Sigmoid colon (tissue), 4 donors: ENCODE data around the gene ZMIZ1.

ENCODE experiments used
- EP300 ChIP-seq, 4 donors: sonication (generic); formaldehyde crosslinking; IDR thresholded peaks; one replicate each; pipeline ENCODE4 v1.6.1; 2017; ENCODE audit warnings: antibody characterized with exemption in 4 of 4
- POLR2A ChIP-seq, 2 donors: fragments of 450-650 bp; IDR thresholded peaks; one replicate each; pipeline ENCODE4 v1.6.1; 2016; ENCODE audit warnings: antibody characterized with exemption in 2 of 2, mild to moderate bottlenecking in 2 of 2, moderate library complexity in 2 of 2
- POLR2AphosphoS5 ChIP-seq, 4 donors: sonication (generic); formaldehyde crosslinking; IDR thresholded peaks; one replicate each; pipeline ENCODE4 v1.6.1; 2017; ENCODE audit warnings: antibody characterized with exemption in 4 of 4
- TF ChIP-seq, protein P1 (sequence below), 4 experiments: fragments of 450-650 bp in 3 of 4; fragments of 200-600 bp in 1 of 4; IDR thresholded peaks; one replicate each; pipeline ENCODE4 v1.5.1; 2016 to 2019; ENCODE audit warnings: antibody characterized with exemption in 4 of 4, mild to moderate bottlenecking in 3 of 4, moderate library complexity in 2 of 4

GRCh38 chr10:79029478-79030390 lies 39.0 kb upstream of the ZMIZ1 start:
- TF ChIP-seq, protein P1, sequence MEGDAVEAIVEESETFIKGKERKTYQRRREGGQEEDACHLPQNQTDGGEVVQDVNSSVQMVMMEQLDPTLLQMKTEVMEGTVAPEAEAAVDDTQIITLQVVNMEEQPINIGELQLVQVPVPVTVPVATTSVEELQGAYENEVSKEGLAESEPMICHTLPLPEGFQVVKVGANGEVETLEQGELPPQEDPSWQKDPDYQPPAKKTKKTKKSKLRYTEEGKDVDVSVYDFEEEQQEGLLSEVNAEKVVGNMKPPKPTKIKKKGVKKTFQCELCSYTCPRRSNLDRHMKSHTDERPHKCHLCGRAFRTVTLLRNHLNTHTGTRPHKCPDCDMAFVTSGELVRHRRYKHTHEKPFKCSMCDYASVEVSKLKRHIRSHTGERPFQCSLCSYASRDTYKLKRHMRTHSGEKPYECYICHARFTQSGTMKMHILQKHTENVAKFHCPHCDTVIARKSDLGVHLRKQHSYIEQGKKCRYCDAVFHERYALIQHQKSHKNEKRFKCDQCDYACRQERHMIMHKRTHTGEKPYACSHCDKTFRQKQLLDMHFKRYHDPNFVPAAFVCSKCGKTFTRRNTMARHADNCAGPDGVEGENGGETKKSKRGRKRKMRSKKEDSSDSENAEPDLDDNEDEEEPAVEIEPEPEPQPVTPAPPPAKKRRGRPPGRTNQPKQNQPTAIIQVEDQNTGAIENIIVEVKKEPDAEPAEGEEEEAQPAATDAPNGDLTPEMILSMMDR (IDR thresholded peaks at IDR 0.05) = no peak
- TF ChIP-seq POLR2A (IDR thresholded peaks at IDR 0.05) (no peak), POLR2AphosphoS5 (IDR thresholded peaks at IDR 0.05) (no peak), EP300 (IDR thresholded peaks at IDR 0.05) (no peak)
